ENCODE data around the gene CYP4A22.
"Not testable (repeated sequence)": the region's sequence is repeated elsewhere in the genome, so short reads cannot be mapped to it uniquely, and the experiment has no call there.

CYP4A22 gene

GRCh38 chr1:47137198-47137597 is at the start of gene CYP4A22:
Gene CYP4A22, plus strand, starts transcription at chr1:47137441. Its CDS starts 45 bp downstream, at chr1:47137486.
- no peak for DNase-seq

GRCh38 chr1:47089356-47089755 is 47.9 kb upstream of the CYP4A22 start:
- peak; percentile 11 for DNase-seq

GRCh38 chr1:47091476-47091875 is 45.8 kb upstream of the CYP4A22 start:
- DNase-seq, result not testable (repeated sequence)

GRCh38 chr1:47104816-47105215 is 32.4 kb upstream of the CYP4A22 start:
- DNase-seq, result no peak

- no peak for DNase-seq
Measured at GRCh38 chr1:47106792-47107191, 30.4 kb upstream of the CYP4A22 start.

GRCh38 chr1:47107851-47108574 is 29.2 kb upstream of the CYP4A22 start:
- peak; percentile 1 for DNase-seq

GRCh38 chr1:47109482-47109881 is 27.8 kb upstream of the CYP4A22 start:
- DNase-seq, result not testable (repeated sequence)

- DNase-seq, result no peak
Measured at GRCh38 chr1:47113178-47113577, 24.1 kb upstream of the CYP4A22 start.

GRCh38 chr1:47121039-47121438 is 16.2 kb upstream of the CYP4A22 start:
- DNase-seq, result not testable (repeated sequence)

- DNase-seq, result not testable (repeated sequence)
Measured at GRCh38 chr1:47124834-47125233, 12.4 kb upstream of the CYP4A22 start.

GRCh38 chr1:47126997-47127396 is 10.2 kb upstream of the CYP4A22 start:
- not testable (repeated sequence) for DNase-seq

- no peak for DNase-seq
Measured at GRCh38 chr1:47128221-47128620, 9.0 kb upstream of the CYP4A22 start.

- not testable (repeated sequence) for DNase-seq
Measured at GRCh38 chr1:47128854-47129253, 8.4 kb upstream of the CYP4A22 start.

- DNase-seq, result not testable (repeated sequence)
Measured at GRCh38 chr1:47129489-47130230, 7.6 kb upstream of the CYP4A22 start.

- DNase-seq, result not testable (repeated sequence)
Measured at GRCh38 chr1:47132665-47133064, 4.6 kb upstream of the CYP4A22 start.

GRCh38 chr1:47137925-47138615 is 829 bp downstream of the CYP4A22 start:
- no peak for DNase-seq

- not testable (repeated sequence) for DNase-seq
Measured at GRCh38 chr1:47140358-47140757, 3.1 kb downstream of the CYP4A22 start.

- DNase-seq, result not testable (repeated sequence)
Measured at GRCh38 chr1:47143654-47144053, 6.4 kb downstream of the CYP4A22 start.

GRCh38 chr1:47146495-47146894 is 9.3 kb downstream of the CYP4A22 start:
- not testable (repeated sequence) for DNase-seq

GRCh38 chr1:47147047-47147785 is 10.0 kb downstream of the CYP4A22 start:
- DNase-seq, result no peak

- not testable (repeated sequence) for DNase-seq
Measured at GRCh38 chr1:47149162-47149561, 11.9 kb downstream of the CYP4A22 start.

GRCh38 chr1:47156457-47156856 is 19.2 kb downstream of the CYP4A22 start:
- DNase-seq, result not testable (repeated sequence)

- not testable (repeated sequence) for DNase-seq
Measured at GRCh38 chr1:47157957-47158356, 20.7 kb downstream of the CYP4A22 start.

Measured in fibroblast of skin of right quadriceps (primary cell).